HPDE6-E6E7 (cell line): Measurements from ENCODE around the gene TSPAN31.
"Not testable (repeated sequence)": the region's sequence is repeated elsewhere in the genome, so short reads cannot be mapped to it uniquely, and the experiment has no call there.

Source experiments
- DNase-seq: peaks from one replicate; pipeline ENCODE4 v3.0.0; 2011; ENCODE audit warnings: missing footprints; ENCODE audit errors: extremely low spot score

TSPAN31 gene

GRCh38 chr12:57744777-57745484 lies at the start of gene TSPAN31:
TSS of gene TSPAN31 (plus strand) at chr12:57745039. CDS start at chr12:57745155, 116 bp downstream.
- DNase-seq: peak; percentile 97

- no peak for DNase-seq
Observed at GRCh38 chr12:57695770-57696432, 48.9 kb upstream of the TSPAN31 start.

GRCh38 chr12:57697076-57697475 lies 47.8 kb upstream of the TSPAN31 start:
- no peak for DNase-seq

- no peak for DNase-seq
Observed at GRCh38 chr12:57698414-57698813, 46.4 kb upstream of the TSPAN31 start.

- DNase-seq: no peak
Observed at GRCh38 chr12:57700317-57700716, 44.5 kb upstream of the TSPAN31 start.

GRCh38 chr12:57707250-57707649 lies 37.6 kb upstream of the TSPAN31 start:
- no peak for DNase-seq

GRCh38 chr12:57708296-57708695 lies 36.5 kb upstream of the TSPAN31 start:
- DNase-seq: no peak

GRCh38 chr12:57712701-57713100 lies 32.1 kb upstream of the TSPAN31 start:
- DNase-seq: no peak

- DNase-seq: no peak
Observed at GRCh38 chr12:57713209-57713608, 31.6 kb upstream of the TSPAN31 start.

GRCh38 chr12:57715036-57715748 lies 29.6 kb upstream of the TSPAN31 start:
- not testable (repeated sequence) for DNase-seq

GRCh38 chr12:57715786-57716185 lies 29.1 kb upstream of the TSPAN31 start:
- DNase-seq: no peak

- no peak for DNase-seq
Observed at GRCh38 chr12:57716305-57716704, 28.5 kb upstream of the TSPAN31 start.

GRCh38 chr12:57717131-57717530 lies 27.7 kb upstream of the TSPAN31 start:
- DNase-seq: no peak

GRCh38 chr12:57717846-57718640 lies 26.8 kb upstream of the TSPAN31 start:
- DNase-seq: no peak

- no peak for DNase-seq
Observed at GRCh38 chr12:57718641-57719528, 26.0 kb upstream of the TSPAN31 start.

- DNase-seq: no peak
Observed at GRCh38 chr12:57719777-57720605, 24.8 kb upstream of the TSPAN31 start.

GRCh38 chr12:57720606-57721595 lies 23.9 kb upstream of the TSPAN31 start:
- DNase-seq: no peak

GRCh38 chr12:57721846-57722608 lies 22.8 kb upstream of the TSPAN31 start:
- DNase-seq: not testable (repeated sequence)
